Astrocyte (in vitro differentiated cells and primary cell): Measurements from ENCODE around the gene COL4A6. TPM values are rescaled to one million over a fixed set of nuclear protein-coding genes. Genes with fewer than 3 reads are reported as not detected.
A peak's percentile ranks its signal among the peaks of the same experiment; 100 is the strongest.

Experiments used
- DNase-seq: peaks from one replicate; pipeline ENCODE4 v3.0.0-alpha.2; 2010; ENCODE audit warnings: low read depth
- FAIRE-seq: peaks from 2 replicates; lab custom pipeline; 2011; peaks lifted over from hg19 to GRCh38; lab: Jason Lieb, UNC
- H2AFZ ChIP-seq: 2 replicates; pipeline ENCODE4 v1.6.0; 2012; ENCODE audit warnings: low read depth, low read length, inconsistent platforms
- H3K27ac ChIP-seq: 2 replicates; pipeline ENCODE4 v1.5.1; 2011; ENCODE audit warnings: low read depth, low read length, inconsistent platforms
- H3K27me3 ChIP-seq: 2 replicates; pipeline ENCODE4 v1.6.0; 2011; ENCODE audit warnings: low read length, inconsistent platforms; ENCODE audit not compliant: insufficient read depth
- H3K36me3 ChIP-seq: 2 replicates; pipeline ENCODE4 v1.5.1; 2011; ENCODE audit warnings: low read length, inconsistent platforms; ENCODE audit not compliant: insufficient read depth
- H3K4me1 ChIP-seq: 2 replicates; pipeline ENCODE4 v1.5.1; 2011; ENCODE audit warnings: low read length, inconsistent platforms; ENCODE audit not compliant: insufficient read depth
- H3K4me2 ChIP-seq: 2 replicates; pipeline ENCODE4 v1.6.0; 2012; ENCODE audit warnings: low read length, inconsistent platforms
- H3K4me3 ChIP-seq: 2 replicates; pipeline ENCODE4 v1.5.1; 2011; ENCODE audit warnings: low read depth, mild to moderate bottlenecking, low read length, inconsistent platforms; ENCODE audit not compliant: insufficient read depth
- H3K79me2 ChIP-seq: 2 replicates; pipeline ENCODE4 v1.6.0; 2012; ENCODE audit warnings: mild to moderate bottlenecking, low read length, inconsistent platforms; ENCODE audit not compliant: insufficient read depth
- H3K9ac ChIP-seq: 2 replicates; pipeline ENCODE4 v1.6.0; 2012; ENCODE audit warnings: mild to moderate bottlenecking, low read length, inconsistent platforms
- H3K9me3 ChIP-seq: 2 replicates; pipeline ENCODE4 v1.5.1; 2012; ENCODE audit warnings: low read depth, mild to moderate bottlenecking, low read length, inconsistent platforms; ENCODE audit not compliant: insufficient read depth
- H4K20me1 ChIP-seq: 2 replicates; pipeline ENCODE4 v1.6.0; 2012; ENCODE audit warnings: low read length, inconsistent platforms; ENCODE audit not compliant: insufficient read depth
- H3K27ac Mint-ChIP-seq: one replicate; pipeline ENCODE4 v1.8.0; 2021; ENCODE audit warnings: mild to moderate bottlenecking, mixed read lengths; ENCODE audit not compliant: unreplicated experiment
- H3K27me3 Mint-ChIP-seq: one replicate; pipeline ENCODE4 v1.8.0; 2021; ENCODE audit warnings: low read depth, mixed read lengths; ENCODE audit not compliant: unreplicated experiment
- H3K36me3 Mint-ChIP-seq: one replicate; pipeline ENCODE4 v1.8.0; 2021; ENCODE audit warnings: low read depth, mixed read lengths; ENCODE audit not compliant: unreplicated experiment
- H3K4me1 Mint-ChIP-seq: one replicate; pipeline ENCODE4 v1.8.0; 2021; ENCODE audit warnings: low read depth, mixed read lengths; ENCODE audit not compliant: unreplicated experiment
- H3K4me3 Mint-ChIP-seq: one replicate; pipeline ENCODE4 v1.8.0; 2021; ENCODE audit warnings: mild to moderate bottlenecking, moderate library complexity, mixed read lengths; ENCODE audit not compliant: unreplicated experiment
- H3K9me3 Mint-ChIP-seq: one replicate; pipeline ENCODE4 v1.8.0; 2021; ENCODE audit warnings: mild to moderate bottlenecking, mixed read lengths; ENCODE audit not compliant: unreplicated experiment
- CTCF ChIP-seq: IDR thresholded peaks from 2 replicates; pipeline ENCODE4 v1.5.1; 2011; ENCODE audit warnings: low read depth, mild to moderate bottlenecking, inconsistent platforms, low read length, moderate library complexity; ENCODE audit not compliant: insufficient read depth
- EZH2 ChIP-seq: IDR thresholded peaks from 2 replicates; pipeline ENCODE4 v1.6.1; 2012; ENCODE audit warnings: mild to moderate bottlenecking, low read length, inconsistent platforms; ENCODE audit not compliant: insufficient read depth
- total RNA-seq: library from RNA; stranded (reverse); gene quantifications from 2 replicates; pipeline ENCODE4 v1.2.1, GENCODE V29; 2021

The COL4A6 gene
- total RNA-seq, 1 donor from 2014 or later, result 8.1 TPM

GRCh38 chrX:108246304-108246954, 191.8 kb downstream of the COL4A6 start:
- Histone ChIP-seq H3K27ac (no peak overlapping the region), H3K36me3 (no peaks in the 10 kb centered on the region), H3K27me3 (no peaks in the 10 kb centered on the region), H3K4me2 (no peak overlapping the region), H3K79me2 (no peaks in the 10 kb centered on the region), H4K20me1 (no peaks in the 10 kb centered on the region), H3K9ac (no peak overlapping the region), H3K4me1 (no peaks in the 10 kb centered on the region), H3K9me3 (no peaks in the 10 kb centered on the region), H3K4me3 (no peak overlapping the region), H2AFZ (no peak overlapping the region)
- H3K36me3 Mint-ChIP-seq, result no peaks in the 10 kb centered on the region
- peaks cover 2% of the 10 kb centered on the region for H3K4me1 Mint-ChIP-seq
- DNase-seq (no peak), FAIRE-seq (peak; percentile 60)
- no peak overlapping the region for H3K27ac Mint-ChIP-seq
- H3K4me3 Mint-ChIP-seq, result no peak overlapping the region
- H3K27me3 Mint-ChIP-seq, result no peaks in the 10 kb centered on the region
- H3K9me3 Mint-ChIP-seq, result peaks cover 2% of the 10 kb centered on the region
- TF ChIP-seq EZH2, result no peak
- no peak for TF ChIP-seq CTCF

GRCh38 chrX:108245462-108245861, 192.8 kb downstream of the COL4A6 start:
- Mint-ChIP-seq H3K4me3 (no peak overlapping the region), H3K27ac (no peak overlapping the region), H3K4me1 (peaks cover 2% of the 10 kb centered on the region), H3K36me3 (no peaks in the 10 kb centered on the region), H3K27me3 (no peaks in the 10 kb centered on the region), H3K9me3 (peaks cover 2% of the 10 kb centered on the region)
- Histone ChIP-seq H3K4me1 (no peaks in the 10 kb centered on the region), H3K27me3 (no peaks in the 10 kb centered on the region), H3K79me2 (no peaks in the 10 kb centered on the region), H3K4me3 (no peak overlapping the region), H3K9me3 (no peaks in the 10 kb centered on the region), H3K9ac (no peak overlapping the region), H3K27ac (no peak overlapping the region), H3K4me2 (no peak overlapping the region), H4K20me1 (no peaks in the 10 kb centered on the region), H3K36me3 (no peaks in the 10 kb centered on the region), H2AFZ (no peak overlapping the region)
- TF ChIP-seq CTCF (no peak), EZH2 (no peak)
- DNase-seq (no peak), FAIRE-seq (peak; percentile 90)

GRCh38 chrX:108235986-108236385, 202.2 kb downstream of the COL4A6 start:
- Histone ChIP-seq H3K4me3 (no peak overlapping the region), H3K36me3 (no peaks in the 10 kb centered on the region), H3K4me2 (no peak overlapping the region), H2AFZ (no peak overlapping the region), H3K27ac (no peak overlapping the region), H3K9me3 (no peaks in the 10 kb centered on the region), H3K79me2 (no peaks in the 10 kb centered on the region), H4K20me1 (no peaks in the 10 kb centered on the region), H3K9ac (no peak overlapping the region), H3K4me1 (no peaks in the 10 kb centered on the region), H3K27me3 (no peaks in the 10 kb centered on the region)
- no peak overlapping the region for H3K4me3 Mint-ChIP-seq
- H3K27me3 Mint-ChIP-seq, result no peaks in the 10 kb centered on the region
- no peaks in the 10 kb centered on the region for H3K4me1 Mint-ChIP-seq
- H3K9me3 Mint-ChIP-seq, result no peaks in the 10 kb centered on the region
- no peaks in the 10 kb centered on the region for H3K36me3 Mint-ChIP-seq
- peak; percentile 37 for FAIRE-seq
- TF ChIP-seq EZH2 (no peak), CTCF (no peak)
- no peak for DNase-seq
- H3K27ac Mint-ChIP-seq, result no peak overlapping the region
